T-helper 22 cell (primary cell): ENCODE results near the gene TUB.
A peak's percentile ranks its signal among the peaks of the same experiment; 100 is the strongest.

Experiments used
- DNase-seq: peaks from one replicate; pipeline ENCODE4 v3.0.0-alpha.2; 2020; ENCODE audit warnings: low read depth

Gene TUB

DNA sequence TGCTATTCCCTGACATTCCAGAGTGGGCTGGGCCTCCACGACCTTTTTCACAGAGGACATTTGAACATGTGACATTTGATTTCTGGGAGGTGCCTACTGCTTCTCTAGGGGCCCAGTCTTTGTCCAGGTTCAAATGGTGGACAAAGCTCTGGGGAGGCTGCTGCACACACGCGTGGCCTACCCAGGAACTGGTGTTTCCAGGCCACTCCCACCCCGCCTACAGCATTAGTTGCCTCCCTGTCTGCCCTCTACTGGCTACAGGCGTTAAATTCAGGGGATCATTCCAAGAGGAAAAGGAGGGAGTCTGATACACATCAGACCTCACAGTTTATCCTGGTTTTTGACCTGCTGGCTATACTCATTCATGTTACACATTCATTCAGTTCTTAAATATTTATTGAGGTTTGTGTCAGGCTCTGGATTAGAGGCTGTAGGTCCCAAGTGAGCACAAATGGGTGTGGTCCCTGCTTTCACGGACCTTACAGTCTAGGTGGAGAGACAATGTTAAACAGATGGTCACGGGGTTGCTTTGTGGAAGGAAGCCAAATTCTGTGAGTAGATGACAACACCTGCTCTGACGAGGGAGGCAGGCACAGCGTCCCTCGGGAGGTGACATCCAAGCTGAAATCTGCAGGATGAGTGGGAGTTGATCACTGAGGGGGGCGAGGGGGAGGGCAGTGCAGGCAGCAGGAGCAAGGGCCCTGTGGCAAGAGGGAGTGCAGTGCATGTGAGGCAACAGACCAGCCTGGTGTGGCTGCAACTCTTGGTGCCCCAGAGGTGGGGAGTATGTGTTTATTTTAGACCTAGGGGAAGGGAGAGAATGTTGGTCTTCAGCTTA is 11.8 kb downstream of the TUB start:
- no peak for DNase-seq

GRCh38 chr11:8093931-8094575 is 13.0 kb downstream of the TUB start:
- no peak for DNase-seq

DNA sequence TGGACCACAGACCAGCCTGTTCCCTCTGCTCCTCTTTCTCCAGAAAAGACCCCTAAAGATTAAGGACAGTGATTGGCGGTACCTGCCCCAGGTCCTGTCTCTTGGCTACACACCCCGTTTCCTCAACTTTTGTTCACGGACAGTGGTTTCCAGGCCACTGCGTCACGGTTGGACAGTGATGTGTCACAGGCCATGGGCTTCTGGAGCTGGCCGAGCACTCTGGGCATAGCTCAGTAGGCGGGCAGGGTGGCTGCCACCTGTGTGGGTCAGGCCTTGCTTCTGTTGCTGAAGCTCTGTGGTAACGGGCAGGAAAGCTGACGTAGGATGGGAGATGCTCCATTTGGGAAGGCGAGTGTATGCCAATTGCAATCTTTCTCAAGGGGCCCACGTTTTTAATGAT is 13.6 kb downstream of the TUB start:
- DNase-seq = no peak

DNA sequence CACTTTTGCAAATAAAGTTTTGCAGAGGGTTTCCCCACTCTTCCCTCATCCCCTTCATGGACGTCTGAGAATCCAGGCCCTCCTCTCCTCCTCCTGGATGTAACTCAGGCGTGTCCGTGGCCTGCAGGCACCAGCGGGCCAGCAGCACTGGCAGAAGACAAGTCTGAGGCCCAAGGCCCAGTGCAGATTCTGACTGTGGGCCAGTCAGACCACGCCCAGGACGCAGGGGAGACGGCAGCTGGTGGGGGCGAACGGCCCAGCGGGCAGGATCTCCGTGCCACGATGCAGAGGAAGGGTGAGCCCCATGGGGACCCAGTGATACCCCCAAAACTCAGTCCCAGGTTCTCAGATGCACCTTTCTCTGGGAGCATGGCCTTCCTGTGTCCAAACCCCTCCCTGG is 14.4 kb downstream of the TUB start:
- no peak for DNase-seq

DNA sequence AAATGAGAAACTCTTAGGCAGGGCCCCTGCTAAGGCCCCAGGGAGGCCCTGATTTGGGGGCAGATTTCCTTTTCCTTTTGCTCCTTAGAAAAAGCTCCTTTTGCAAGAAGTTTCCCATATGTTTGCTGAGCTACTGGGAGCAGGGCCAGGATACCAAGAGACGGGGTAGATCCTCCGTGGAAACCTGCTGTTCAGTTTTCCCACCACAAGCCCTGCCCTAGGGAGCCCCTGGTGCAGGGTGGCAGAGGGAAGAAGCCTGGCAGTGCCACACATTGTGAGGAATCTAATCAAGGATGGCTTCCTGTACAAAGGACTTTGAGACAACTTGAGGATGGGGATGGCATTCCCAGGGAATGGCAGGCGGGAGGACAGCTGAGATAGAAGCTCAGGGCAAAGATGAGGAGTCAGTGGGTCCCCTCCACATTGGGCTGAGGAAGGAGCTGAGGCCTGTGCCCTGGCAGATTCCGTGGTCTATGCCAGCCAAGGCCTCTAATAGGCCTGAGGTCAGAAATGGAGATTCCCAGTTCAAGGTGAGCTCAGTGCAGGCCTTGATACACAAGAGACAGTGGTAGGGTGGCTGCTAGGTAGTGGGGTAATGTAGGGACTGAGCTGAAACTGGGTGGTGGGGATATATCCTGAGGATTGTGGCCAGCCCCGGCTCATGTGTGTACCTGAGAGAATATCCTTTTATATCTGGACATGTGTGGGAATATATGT is 15.0 kb downstream of the TUB start:
- DNase-seq = no peak

DNA sequence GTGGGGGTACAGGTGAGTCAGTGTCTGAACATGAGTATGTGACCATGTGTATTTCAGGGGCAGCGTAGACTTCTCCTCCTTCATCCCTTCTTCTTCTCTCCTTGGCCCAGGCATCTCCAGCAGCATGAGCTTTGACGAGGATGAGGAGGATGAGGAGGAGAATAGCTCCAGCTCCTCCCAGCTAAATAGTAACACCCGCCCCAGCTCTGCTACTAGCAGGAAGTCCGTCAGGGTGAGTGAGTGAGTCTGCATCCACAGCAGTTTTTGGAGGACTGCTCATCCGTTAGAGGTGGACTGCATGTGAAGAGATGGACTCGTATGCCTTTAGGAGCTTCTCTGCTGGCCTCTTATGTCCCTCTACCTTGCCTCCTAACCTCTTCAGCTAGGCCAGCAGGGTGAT is 15.6 kb downstream of the TUB start:
- no peak for DNase-seq

DNA sequence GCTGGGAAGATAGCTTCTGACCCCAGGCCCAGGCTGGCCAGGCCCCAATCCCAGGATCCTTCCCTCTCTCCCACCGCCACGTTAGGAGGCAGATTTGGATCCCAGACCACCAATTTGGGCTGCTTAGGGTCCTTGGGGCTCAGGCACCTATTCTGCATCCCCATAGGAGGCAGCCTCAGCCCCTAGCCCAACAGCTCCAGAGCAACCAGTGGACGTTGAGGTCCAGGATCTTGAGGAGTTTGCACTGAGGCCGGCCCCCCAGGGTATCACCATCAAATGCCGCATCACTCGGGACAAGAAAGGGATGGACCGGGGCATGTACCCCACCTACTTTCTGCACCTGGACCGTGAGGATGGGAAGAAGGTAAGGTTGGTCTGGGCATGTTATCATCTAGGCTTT is 16.1 kb downstream of the TUB start:
- DNase-seq = no peak

GRCh38 chr11:8097468-8097867 is 16.5 kb downstream of the TUB start:
- DNase-seq = no peak

GRCh38 chr11:8097926-8098325 is 16.9 kb downstream of the TUB start:
- DNase-seq = no peak

GRCh38 chr11:8098361-8098760 is 17.4 kb downstream of the TUB start:
- no peak for DNase-seq

- no peak for DNase-seq
Observed at GRCh38 chr11:8098879-8099278, 17.9 kb downstream of the TUB start.

DNA sequence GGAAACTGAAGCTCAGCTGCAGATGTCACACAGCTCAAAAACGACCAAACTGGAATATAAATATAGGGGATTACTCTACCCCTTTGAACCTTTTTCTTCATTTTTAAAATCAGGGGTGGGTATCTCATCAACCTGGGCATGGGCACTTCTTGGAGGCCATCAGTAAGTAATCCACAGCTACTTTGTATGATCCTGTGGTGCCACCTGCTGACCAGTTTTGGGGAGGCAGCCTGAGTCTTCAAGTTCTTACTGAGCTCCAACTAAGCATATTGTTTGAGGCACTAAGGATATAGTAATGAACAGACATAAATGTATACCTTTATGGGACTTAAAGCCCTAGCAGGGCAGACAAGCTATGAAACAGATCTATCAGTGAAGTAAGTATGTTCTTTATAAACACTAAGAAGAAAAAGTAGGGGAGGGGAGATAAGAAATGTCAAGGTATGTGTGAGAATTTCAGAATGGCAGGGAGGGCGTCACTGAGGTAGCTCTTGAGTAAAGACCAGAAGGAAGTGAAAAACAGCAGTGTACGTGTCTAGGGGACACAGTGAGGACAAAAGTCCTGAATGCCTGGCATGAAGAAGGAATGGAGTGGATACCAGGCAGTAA is 18.4 kb downstream of the TUB start:
- peak; percentile 12 for DNase-seq

GRCh38 chr11:8100158-8100557 is 19.1 kb downstream of the TUB start:
- no peak for DNase-seq

GRCh38 chr11:8100605-8101004 is 19.6 kb downstream of the TUB start:
- no peak for DNase-seq

DNA sequence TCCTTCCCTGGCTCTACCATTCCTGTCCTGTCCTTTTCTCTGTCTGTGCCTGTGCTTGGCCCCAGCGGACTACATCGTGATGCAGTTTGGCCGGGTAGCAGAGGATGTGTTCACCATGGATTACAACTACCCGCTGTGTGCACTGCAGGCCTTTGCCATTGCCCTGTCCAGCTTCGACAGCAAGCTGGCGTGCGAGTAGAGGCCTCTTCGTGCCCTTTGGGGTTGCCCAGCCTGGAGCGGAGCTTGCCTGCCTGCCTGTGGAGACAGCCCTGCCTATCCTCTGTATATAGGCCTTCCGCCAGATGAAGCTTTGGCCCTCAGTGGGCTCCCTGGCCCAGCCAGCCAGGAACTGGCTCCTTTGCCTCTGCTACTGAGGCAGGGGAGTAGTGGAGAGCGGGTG is 20.4 kb downstream of the TUB start:
- DNase-seq = no peak

DNA sequence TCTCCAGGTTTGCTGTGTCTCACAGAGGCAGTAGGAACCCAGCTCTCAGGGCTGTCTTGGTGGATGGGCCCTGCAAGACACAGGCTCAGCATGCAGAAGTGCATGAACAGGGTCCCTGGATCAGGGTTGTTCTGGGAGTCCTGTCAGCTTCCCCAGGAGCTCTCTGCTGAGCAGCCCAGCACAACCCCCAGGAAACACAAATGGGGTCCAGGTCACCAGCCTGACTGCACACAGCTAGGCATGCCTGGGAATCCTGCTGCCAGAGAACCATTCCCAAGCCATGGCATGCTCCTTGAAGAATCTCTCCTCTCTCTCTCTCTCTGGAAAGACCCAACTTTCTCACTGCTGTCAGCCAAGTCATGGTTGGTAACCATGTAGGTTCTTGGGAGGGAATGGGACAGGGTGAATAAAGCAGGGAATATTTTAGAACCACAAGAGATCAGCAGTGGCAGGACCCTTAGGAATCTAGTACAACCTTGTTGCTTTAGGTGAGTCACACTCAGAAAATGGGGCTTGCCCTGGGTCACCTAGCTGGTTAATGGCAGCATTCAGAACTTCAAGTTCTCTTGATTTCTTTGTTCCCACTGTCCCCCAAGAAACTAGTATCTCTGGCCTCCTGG is 21.4 kb downstream of the TUB start:
- DNase-seq = no peak

- no peak for DNase-seq
Observed at GRCh38 chr11:8102965-8103364, 22.0 kb downstream of the TUB start.

DNA sequence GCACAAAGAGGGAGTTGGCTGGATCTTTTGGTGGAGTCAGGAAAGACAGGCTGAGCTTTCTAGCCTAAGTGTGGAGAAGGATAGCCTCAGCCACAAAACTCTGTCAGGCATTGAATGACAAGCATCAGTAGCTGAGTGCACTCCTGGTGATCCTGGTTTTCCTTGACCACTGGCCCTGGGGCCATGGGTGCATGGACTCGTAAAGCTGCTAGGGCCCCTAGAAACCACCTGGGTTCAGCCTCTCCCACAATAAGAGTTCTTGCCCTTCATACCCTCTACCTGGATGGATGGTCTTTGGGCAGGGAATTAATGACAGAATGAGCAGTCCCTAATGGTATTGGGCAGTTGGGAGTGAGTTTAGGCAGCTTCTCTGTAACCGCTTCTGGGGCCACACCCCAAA is 22.9 kb downstream of the TUB start:
- no peak for DNase-seq

- DNase-seq = no peak
Observed at GRCh38 chr11:8105133-8105532, 24.1 kb downstream of the TUB start.

DNA sequence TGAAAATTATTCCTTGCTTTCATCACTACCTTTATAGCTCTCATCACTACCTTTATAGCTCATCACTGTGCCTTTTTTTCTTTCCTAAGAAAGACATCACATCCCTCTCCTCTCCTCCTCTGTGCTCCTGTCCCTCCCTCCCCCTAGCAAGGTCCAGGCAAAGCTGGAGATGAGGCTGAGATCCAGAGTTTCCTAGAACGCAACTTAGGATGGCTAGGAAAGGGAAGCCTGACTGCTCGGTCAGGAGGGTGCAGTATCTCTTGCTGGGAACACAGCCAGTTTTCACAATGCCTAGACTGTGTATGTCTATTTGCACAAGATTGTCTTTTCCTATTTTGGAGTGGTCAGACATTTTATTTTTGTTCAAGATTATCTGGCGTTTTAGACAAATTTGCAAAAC is 24.7 kb downstream of the TUB start:
- no peak for DNase-seq

- no peak for DNase-seq
Observed at GRCh38 chr11:8106679-8107078, 25.7 kb downstream of the TUB start.

DNA sequence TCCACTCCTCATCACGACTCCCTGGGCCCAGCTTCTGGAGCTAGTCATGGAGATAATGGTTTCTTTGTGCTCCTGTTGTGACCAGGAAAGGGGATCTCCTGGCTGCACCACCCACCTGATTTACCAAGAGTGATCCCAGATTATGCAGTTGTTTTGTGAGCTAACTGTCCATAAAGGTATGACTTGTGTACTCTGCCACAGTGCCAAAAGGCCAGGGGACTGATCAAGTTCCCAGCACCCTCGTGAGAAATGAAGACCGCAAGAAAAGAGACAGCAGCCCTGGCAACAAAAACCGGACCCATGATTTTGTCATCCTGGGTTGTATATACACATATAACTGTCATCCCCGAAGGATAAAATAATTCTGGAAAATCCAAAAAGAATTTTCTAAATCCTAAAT is 26.6 kb downstream of the TUB start:
- DNase-seq = no peak
